Urinary bladder (tissue), 4 donors: ENCODE results near the gene TRPM3. TPM values are rescaled to one million over a fixed set of nuclear protein-coding genes. Genes with fewer than 3 reads are reported as not detected.

Experiments used
- DNase-seq: peaks from one replicate; pipeline ENCODE4 v3.0.0-alpha.2; 2015; ENCODE audit errors: extremely low spot score
- H3K27ac ChIP-seq: one replicate; pipeline ENCODE4 v1.5.1; 2013; ENCODE audit warnings: low read depth, mild to moderate bottlenecking, moderate library complexity
- H3K36me3 ChIP-seq: one replicate; pipeline ENCODE4 v1.6.1; 2013; ENCODE audit warnings: mild to moderate bottlenecking, moderate library complexity; ENCODE audit not compliant: insufficient read depth
- H3K4me1 ChIP-seq: one replicate; pipeline ENCODE4 v1.6.1; 2013; ENCODE audit warnings: mild to moderate bottlenecking, moderate library complexity; ENCODE audit not compliant: insufficient read depth
- H3K4me3 ChIP-seq: one replicate; pipeline ENCODE4 v1.5.1; 2013; ENCODE audit warnings: low read depth, low read length
- WGBS: extraction: QIAGEN DNeasy Blood & Tissue Kit; methylation state at CpG from one replicate; pipeline ENCODE4 v1.1.7; 2013; 5-methylcytosine and 5-hydroxymethylcytosine counted together
- polyA plus RNA-seq: library from polyadenylated mRNA; stranded (reverse); fragments of 200-250 nt; gene quantifications from one replicate; pipeline ENCODE4 v1.2.3, GENCODE V29; 2013
- total RNA-seq: library from RNA; depleted of rRNA; stranded (reverse); fragments of >200 nt; gene quantifications from one replicate; pipeline ENCODE4 v1.2.3, GENCODE V29; 2014
- donor health status: healthy with polysubstance abuse.
- donor health status: healthy.

TRPM3 gene
- total and polyA plus RNA-seq, 2 donors, result 0.20 to 14.3 TPM

DNA sequence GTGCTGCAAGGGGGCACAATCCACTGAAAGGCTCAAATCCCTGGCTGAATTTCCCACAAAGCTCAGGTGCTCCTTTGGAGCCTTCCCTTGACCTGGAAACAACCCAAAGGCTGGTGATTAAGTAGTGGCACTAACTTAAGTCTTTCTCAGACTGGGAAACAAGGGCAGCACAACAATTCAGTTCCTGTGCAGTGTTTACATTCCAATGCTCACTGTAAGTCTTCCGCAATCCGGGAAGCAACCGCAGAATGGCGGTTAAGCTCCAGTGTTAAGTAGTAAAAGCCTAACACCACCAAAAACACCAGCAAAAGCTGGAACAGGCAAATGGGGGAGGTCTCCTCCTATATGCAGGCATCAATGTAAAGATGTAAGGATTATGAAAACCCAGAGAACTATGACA lies 117.2 kb downstream of the TRPM3 start:
- H3K27ac ChIP-seq, result no peak overlapping the region
- DNase-seq, result no peak
- no peak overlapping the region for H3K4me3 ChIP-seq
- H3K36me3 ChIP-seq, result no peaks in the 10 kb centered on the region
- no peaks in the 10 kb centered on the region for H3K4me1 ChIP-seq
- WGBS, result 92% methylated on average over 4 of the region's 4 CpGs

GRCh38 chr9:71003346-71003745 lies 118.1 kb downstream of the TRPM3 start:
- H3K36me3 ChIP-seq, result no peaks in the 10 kb centered on the region
- no peaks in the 10 kb centered on the region for H3K4me1 ChIP-seq
- 97% methylated on average over 4 of the region's 4 CpGs for WGBS
- H3K27ac ChIP-seq, result no peak overlapping the region
- no peak overlapping the region for H3K4me3 ChIP-seq
- DNase-seq, result no peak

DNA sequence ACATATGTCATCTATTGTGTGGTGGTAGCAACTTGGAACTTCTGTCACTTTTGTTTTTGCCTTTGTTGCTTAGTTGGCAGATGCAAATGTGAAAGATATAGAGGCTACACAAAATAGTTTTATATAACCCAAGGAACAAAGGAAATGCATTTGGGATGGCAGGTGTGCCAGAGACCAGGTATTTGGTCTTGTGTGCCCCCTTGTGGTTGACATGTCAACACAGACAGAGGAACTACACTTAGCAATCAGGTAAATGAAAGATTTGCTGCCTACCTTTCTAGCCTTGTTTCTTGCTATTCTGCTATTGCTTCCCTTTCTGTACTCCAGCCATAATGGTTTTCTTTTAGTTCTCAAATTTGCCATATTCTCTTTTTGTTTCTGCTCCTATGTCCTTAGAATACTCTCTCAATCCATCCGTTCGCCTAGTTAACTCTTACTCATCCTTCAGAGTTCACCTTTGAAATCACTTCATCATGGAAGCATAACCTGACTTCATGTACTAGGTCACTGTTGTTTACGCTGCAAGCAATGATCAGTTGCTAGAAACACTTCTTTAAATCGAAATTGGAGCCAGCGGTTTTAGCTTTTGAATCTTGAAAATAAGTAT lies 119.5 kb downstream of the TRPM3 start:
- H3K4me3 ChIP-seq, result no peak overlapping the region
- 79% methylated on average over 5 of the region's 5 CpGs for WGBS
- DNase-seq, result no peak
- no peak overlapping the region for H3K27ac ChIP-seq
- H3K4me1 ChIP-seq, result no peaks in the 10 kb centered on the region
- H3K36me3 ChIP-seq, result no peaks in the 10 kb centered on the region

GRCh38 chr9:70998962-70999361 lies 122.5 kb downstream of the TRPM3 start:
- H3K4me1 ChIP-seq, result no peaks in the 10 kb centered on the region
- DNase-seq, result no peak
- 70% methylated on average over 1 of the region's 1 CpG for WGBS
- no peaks in the 10 kb centered on the region for H3K36me3 ChIP-seq
- H3K27ac ChIP-seq, result no peak overlapping the region
- no peak overlapping the region for H3K4me3 ChIP-seq

DNA sequence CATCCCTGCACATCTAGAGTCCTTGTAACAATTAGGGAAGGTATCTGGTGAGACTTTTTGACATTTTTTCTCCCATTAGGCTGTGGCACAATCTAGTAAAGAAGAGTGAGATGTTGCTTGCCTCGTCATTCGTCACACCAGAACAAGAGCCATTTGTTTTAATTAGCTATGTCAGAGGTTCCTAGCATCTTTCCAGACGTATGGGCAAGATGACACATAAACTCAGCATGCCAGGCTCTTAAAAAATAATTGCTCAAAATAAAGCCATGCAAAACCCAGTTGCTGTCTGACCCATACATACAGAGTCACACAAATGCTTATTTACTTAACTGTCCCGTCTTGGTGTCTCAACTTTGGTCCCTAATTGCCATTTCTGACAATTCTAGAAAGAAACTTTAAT lies 125.9 kb downstream of the TRPM3 start:
- WGBS, result 58% methylated on average over 4 of the region's 4 CpGs
- DNase-seq, result no peak
- Histone ChIP-seq H3K4me1 (no peaks in the 10 kb centered on the region), H3K27ac (no peak overlapping the region), H3K4me3 (no peak overlapping the region), H3K36me3 (no peaks in the 10 kb centered on the region)

GRCh38 chr9:70994582-70994981 lies 126.8 kb downstream of the TRPM3 start:
- H3K36me3 ChIP-seq, result no peaks in the 10 kb centered on the region
- no peak overlapping the region for H3K4me3 ChIP-seq
- no peak for DNase-seq
- H3K4me1 ChIP-seq, result no peaks in the 10 kb centered on the region
- 55% methylated on average over 2 of the region's 2 CpGs for WGBS
- no peak overlapping the region for H3K27ac ChIP-seq

- Histone ChIP-seq H3K27ac (no peak overlapping the region), H3K4me1 (no peaks in the 10 kb centered on the region), H3K4me3 (no peak overlapping the region), H3K36me3 (no peaks in the 10 kb centered on the region)
- no peak for DNase-seq
- 75% methylated on average over 1 of the region's 1 CpG for WGBS
Observed at GRCh38 chr9:70988551-70988950, 132.9 kb downstream of the TRPM3 start.

DNA sequence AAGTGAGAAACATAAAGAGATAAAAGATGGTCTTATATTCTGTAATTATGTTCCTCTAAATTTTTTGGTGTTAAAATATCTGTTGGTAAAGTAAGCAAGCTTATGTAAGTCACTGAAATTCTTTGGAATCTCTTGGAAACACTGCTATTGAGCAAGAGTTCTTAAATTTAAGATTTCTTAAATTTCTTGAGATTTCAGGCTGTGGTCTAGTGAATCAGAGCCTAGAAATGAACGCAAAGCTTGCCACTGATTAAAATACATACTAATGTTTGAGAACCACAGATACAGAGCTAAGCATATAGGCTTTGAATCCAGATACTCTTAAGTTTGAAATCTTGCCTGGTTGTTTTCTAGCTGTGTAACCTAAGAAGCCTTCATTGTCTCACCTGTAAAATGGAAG lies 133.4 kb downstream of the TRPM3 start:
- 82% methylated on average over 1 of the region's 1 CpG for WGBS
- H3K27ac ChIP-seq, result no peak overlapping the region

GRCh38 chr9:70986984-70987383 lies 134.4 kb downstream of the TRPM3 start:
- no peak for DNase-seq
- WGBS, result 97% methylated on average over 2 of the region's 2 CpGs

More for the DNA sequence above, 133.4 kb downstream of the TRPM3 start:
- H3K4me1 ChIP-seq, result no peaks in the 10 kb centered on the region
- DNase-seq, result no peak
- no peak overlapping the region for H3K4me3 ChIP-seq
- H3K36me3 ChIP-seq, result no peaks in the 10 kb centered on the region

GRCh38 chr9:70983723-70984295 lies 137.6 kb downstream of the TRPM3 start:
- Histone ChIP-seq H3K4me3 (no peak overlapping the region), H3K4me1 (no peaks in the 10 kb centered on the region), H3K36me3 (no peaks in the 10 kb centered on the region), H3K27ac (no peak overlapping the region)
- WGBS, result 52% methylated on average over 1 of the region's 1 CpG
- DNase-seq, result no peak

More at GRCh38 chr9:70986984-70987383, 134.4 kb downstream of the TRPM3 start:
- Histone ChIP-seq H3K4me1 (no peaks in the 10 kb centered on the region), H3K4me3 (no peak overlapping the region), H3K27ac (no peak overlapping the region), H3K36me3 (no peaks in the 10 kb centered on the region)

DNA sequence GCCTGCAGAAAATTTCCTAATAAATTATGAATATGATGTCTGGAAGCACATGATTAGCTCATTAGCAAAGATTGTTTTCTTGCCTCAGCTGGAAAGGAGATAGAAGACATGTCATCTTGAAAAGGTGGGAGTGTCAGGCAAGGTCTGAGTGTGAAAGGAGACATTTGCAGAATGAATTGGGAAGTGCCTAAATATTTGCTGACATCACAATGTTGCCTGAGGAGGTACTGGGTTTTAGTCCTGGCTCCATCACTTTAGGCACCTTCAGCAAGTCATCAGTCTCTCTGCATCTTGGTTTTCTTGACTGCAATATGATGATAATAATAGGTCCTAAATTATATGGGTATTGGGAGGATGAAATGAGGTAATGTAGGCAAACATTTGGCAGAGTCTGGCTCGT lies 140.1 kb downstream of the TRPM3 start:
- no peak overlapping the region for H3K27ac ChIP-seq
- no peak overlapping the region for H3K4me3 ChIP-seq
- DNase-seq, result no peak
- WGBS, result 53% methylated on average over 1 of the region's 1 CpG
- H3K4me1 ChIP-seq, result no peaks in the 10 kb centered on the region
- H3K36me3 ChIP-seq, result no peaks in the 10 kb centered on the region

- H3K27ac ChIP-seq, result no peak overlapping the region
- WGBS, result 40% methylated on average over 4 of the region's 4 CpGs
Observed at GRCh38 chr9:70979966-70980365, 141.5 kb downstream of the TRPM3 start.

GRCh38 chr9:70978085-70978484 lies 143.3 kb downstream of the TRPM3 start:
- DNase-seq, result no peak
- H3K27ac ChIP-seq, result no peak overlapping the region
- no peaks in the 10 kb centered on the region for H3K4me1 ChIP-seq
- no peak overlapping the region for H3K4me3 ChIP-seq
- WGBS, result 67% methylated on average over 3 of the region's 3 CpGs
- H3K36me3 ChIP-seq, result no peaks in the 10 kb centered on the region

More at GRCh38 chr9:70979966-70980365, 141.5 kb downstream of the TRPM3 start:
- no peaks in the 10 kb centered on the region for H3K4me1 ChIP-seq
- H3K4me3 ChIP-seq, result no peak overlapping the region
- H3K36me3 ChIP-seq, result no peaks in the 10 kb centered on the region
- no peak for DNase-seq

DNA sequence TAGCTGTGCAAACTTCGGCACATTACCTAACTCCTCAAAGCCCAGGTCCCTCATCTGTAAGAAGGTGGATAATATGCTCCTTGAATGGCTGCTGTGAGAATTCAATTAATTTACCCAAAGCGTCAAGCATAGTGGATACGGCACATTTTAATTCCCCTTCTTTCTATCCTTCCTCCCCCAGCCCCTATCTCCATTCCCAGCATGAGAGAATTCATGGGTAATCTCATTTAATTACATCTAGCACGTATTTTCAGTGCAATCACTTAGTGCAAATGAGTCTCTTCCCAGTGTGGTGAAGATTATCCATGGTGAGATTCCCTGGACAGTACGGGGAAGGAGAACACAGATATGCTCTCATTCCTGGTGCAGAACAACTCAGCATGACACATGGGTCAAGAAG lies 145.6 kb downstream of the TRPM3 start:
- WGBS, result 70% methylated on average over 5 of the region's 5 CpGs
- H3K27ac ChIP-seq, result no peak overlapping the region
- no peak overlapping the region for H3K4me3 ChIP-seq
- H3K36me3 ChIP-seq, result no peaks in the 10 kb centered on the region
- H3K4me1 ChIP-seq, result no peaks in the 10 kb centered on the region
- DNase-seq, result no peak
